ENCODE results near the gene IQSEC1.

The IQSEC1 gene

GRCh38 chr3:13025090-13025489 lies 48.1 kb downstream of the IQSEC1 start:
- H3K27me3 ChIP-seq (ENCODE audit: insufficient read depth, poor library complexity, severe bottlenecking) = no peaks in the 10 kb centered on the region
- no peak for TF ChIP-seq CTCF (IDR thresholded peaks at IDR 0.05; ENCODE audit: poor library complexity, severe bottlenecking)
- no peak for DNase-seq (ENCODE audit: low spot score)
- no peaks in the 10 kb centered on the region for H3K4me1 ChIP-seq (ENCODE audit: insufficient read depth, poor library complexity, severe bottlenecking)
- no peaks in the 10 kb centered on the region for H3K36me3 ChIP-seq (ENCODE audit: low read depth)
- peak; percentile 70 for ATAC-seq (ENCODE audit: low read depth)
- no peaks in the 10 kb centered on the region for H3K9me3 ChIP-seq (ENCODE audit: severe bottlenecking)
- H3K27ac ChIP-seq (ENCODE audit: poor library complexity, severe bottlenecking) = no peak overlapping the region
- no peak overlapping the region for H3K4me3 ChIP-seq (ENCODE audit: severe bottlenecking)

- Histone ChIP-seq H3K36me3 (ENCODE audit: low read depth) (no peaks in the 10 kb centered on the region), H3K4me1 (ENCODE audit: insufficient read depth, poor library complexity, severe bottlenecking) (no peaks in the 10 kb centered on the region), H3K27ac (ENCODE audit: poor library complexity, severe bottlenecking) (no peak overlapping the region), H3K9me3 (ENCODE audit: severe bottlenecking) (no peaks in the 10 kb centered on the region), H3K27me3 (ENCODE audit: insufficient read depth, poor library complexity, severe bottlenecking) (no peaks in the 10 kb centered on the region), H3K4me3 (ENCODE audit: severe bottlenecking) (no peak overlapping the region)
- DNase-seq (ENCODE audit: low spot score) = no peak
- no peak for ATAC-seq (ENCODE audit: low read depth)
- TF ChIP-seq CTCF (IDR thresholded peaks at IDR 0.05; ENCODE audit: poor library complexity, severe bottlenecking) = no peak
Measured at GRCh38 chr3:13024765-13025065, 48.5 kb downstream of the IQSEC1 start.

- Histone ChIP-seq H3K27ac (ENCODE audit: poor library complexity, severe bottlenecking) (no peak overlapping the region), H3K4me1 (ENCODE audit: insufficient read depth, poor library complexity, severe bottlenecking) (no peaks in the 10 kb centered on the region), H3K27me3 (ENCODE audit: insufficient read depth, poor library complexity, severe bottlenecking) (no peaks in the 10 kb centered on the region), H3K36me3 (ENCODE audit: low read depth) (no peaks in the 10 kb centered on the region), H3K4me3 (ENCODE audit: severe bottlenecking) (no peak overlapping the region), H3K9me3 (ENCODE audit: severe bottlenecking) (no peaks in the 10 kb centered on the region)
- ATAC-seq (ENCODE audit: low read depth) (no peak), DNase-seq (ENCODE audit: low spot score) (no peak)
- no peak for TF ChIP-seq CTCF (IDR thresholded peaks at IDR 0.05; ENCODE audit: poor library complexity, severe bottlenecking)
Measured at GRCh38 chr3:13023971-13024764, 49.1 kb downstream of the IQSEC1 start.

GRCh38 chr3:13023235-13023970 lies 49.8 kb downstream of the IQSEC1 start:
- no peak for TF ChIP-seq CTCF (IDR thresholded peaks at IDR 0.05; ENCODE audit: poor library complexity, severe bottlenecking)
- no peak overlapping the region for H3K4me3 ChIP-seq (ENCODE audit: severe bottlenecking)
- DNase-seq (ENCODE audit: low spot score) (no peak), ATAC-seq (ENCODE audit: low read depth) (no peak)
- no peaks in the 10 kb centered on the region for H3K36me3 ChIP-seq (ENCODE audit: low read depth)
- no peaks in the 10 kb centered on the region for H3K4me1 ChIP-seq (ENCODE audit: insufficient read depth, poor library complexity, severe bottlenecking)
- no peak overlapping the region for H3K27ac ChIP-seq (ENCODE audit: poor library complexity, severe bottlenecking)
- H3K27me3 ChIP-seq (ENCODE audit: insufficient read depth, poor library complexity, severe bottlenecking) = no peaks in the 10 kb centered on the region
- no peaks in the 10 kb centered on the region for H3K9me3 ChIP-seq (ENCODE audit: severe bottlenecking)

Measured in RWPE2 (cell line).